Measurements from ENCODE around the gene MARCKSL1.

- no peak for TF ChIP-seq CTCF (IDR thresholded peaks at IDR 0.05; ENCODE audit: insufficient read depth, low read depth, low read length)
- TF ChIP-seq EZH2 (IDR thresholded peaks at IDR 0.05; ENCODE audit: insufficient read depth, low read length), result no peak
These were observed 26.1 kb downstream of the MARCKSL1 start for GRCh38 chr1:32309960-32310359.
